Mesendoderm (in vitro differentiated cells): Measurements from ENCODE around the gene SMIM45.

Experiments used
- DNase-seq: peaks from one replicate; pipeline ENCODE4 v3.0.0; 2013
- H2AK5ac ChIP-seq: 2 replicates; pipeline ENCODE4 v1.6.1; 2013; ENCODE audit warnings: low read length, inconsistent platforms
- H2BK120ac ChIP-seq: 2 replicates; pipeline ENCODE4 v1.6.1; 2013; ENCODE audit warnings: low read depth, mild to moderate bottlenecking, low read length, moderate library complexity, mixed read lengths
- H2BK15ac ChIP-seq: replicated peaks from 2 replicates; pipeline ENCODE4 v1.6.1; 2013; ENCODE audit warnings: low read depth, mild to moderate bottlenecking, moderate library complexity
- H2BK5ac ChIP-seq: 2 replicates; pipeline ENCODE4 v1.6.1; 2013; ENCODE audit warnings: low read length, inconsistent platforms
- H3K18ac ChIP-seq: 2 replicates; pipeline ENCODE4 v1.6.1; 2013; ENCODE audit warnings: mild to moderate bottlenecking, low read length, mixed read lengths
- H3K23ac ChIP-seq: one replicate; pipeline ENCODE4 v1.6.1; 2013; ENCODE audit warnings: low read length
- H3K27ac ChIP-seq: 2 replicates; pipeline ENCODE4 v1.5.1; 2013; ENCODE audit warnings: low read depth, mild to moderate bottlenecking, inconsistent platforms, low read length, moderate library complexity
- H3K27me3 ChIP-seq: 2 replicates; pipeline ENCODE4 v1.6.1; 2013; ENCODE audit warnings: low read length, control low read depth, mild to moderate bottlenecking, inconsistent platforms; ENCODE audit not compliant: insufficient read depth, poor library complexity
- H3K36me3 ChIP-seq: 2 replicates; pipeline ENCODE4 v1.6.1; 2013; ENCODE audit warnings: low read length, inconsistent platforms; ENCODE audit not compliant: control insufficient read depth, insufficient read depth
- H3K4ac ChIP-seq: one replicate; pipeline ENCODE4 v1.6.1; 2013; ENCODE audit warnings: low read depth, mild to moderate bottlenecking, low read length, moderate library complexity
- H3K4me1 ChIP-seq: 2 replicates; pipeline ENCODE4 v1.6.1; 2013; ENCODE audit warnings: low read depth, low read length, inconsistent platforms; ENCODE audit not compliant: control insufficient read depth
- H3K4me2 ChIP-seq: 2 replicates; pipeline ENCODE4 v1.6.1; 2013; ENCODE audit warnings: low read length
- H3K4me3 ChIP-seq: 2 replicates; pipeline ENCODE4 v1.5.1; 2013; ENCODE audit warnings: mild to moderate bottlenecking, low read length
- H3K56ac ChIP-seq: one replicate; pipeline ENCODE4 v1.6.1; 2013; ENCODE audit warnings: low read length
- H3K79me1 ChIP-seq: 2 replicates; pipeline ENCODE4 v1.6.1; 2013; ENCODE audit warnings: low read length, inconsistent platforms
- H3K79me2 ChIP-seq: 2 replicates; pipeline ENCODE4 v1.6.1; 2013; ENCODE audit warnings: mild to moderate bottlenecking, low read length; ENCODE audit not compliant: control insufficient read depth, insufficient read depth
- H3K9ac ChIP-seq: 2 replicates; pipeline ENCODE4 v1.6.1; 2013; ENCODE audit warnings: low read length, inconsistent platforms
- H4K5ac ChIP-seq: one replicate; pipeline ENCODE4 v1.6.1; 2013; ENCODE audit warnings: low read length
- H4K8ac ChIP-seq: one replicate; pipeline ENCODE4 v1.6.1; 2013; ENCODE audit warnings: low read depth, mild to moderate bottlenecking, control low read depth, low read length, moderate library complexity
- WGBS: extraction: QIAGEN DNeasy Blood & Tissue Kit; methylation state at CpG from one replicate; pipeline ENCODE4 v1.1.7; 2013; ENCODE audit warnings: low lambda C conversion rate, missing lambda C conversion rate; ENCODE audit not compliant: insufficient coverage; ENCODE audit errors: extremely low coverage; 5-methylcytosine and 5-hydroxymethylcytosine counted together

The SMIM45 gene

GRCh38 chr22:41932353-41932752 is 19.6 kb upstream of the SMIM45 start:
- Histone ChIP-seq H3K27me3 (no peaks in the 10 kb centered on the region), H3K18ac (no peak overlapping the region), H2BK120ac (no peak overlapping the region), H4K5ac (no peak overlapping the region), H3K4me2 (no peak overlapping the region), H3K23ac (no peak overlapping the region), H3K56ac (no peak overlapping the region), H3K27ac (no peak overlapping the region), H3K9ac (no peak overlapping the region), H2BK5ac (no peak overlapping the region), H3K4me1 (peaks cover 2% of the 10 kb centered on the region), H3K79me1 (no peaks in the 10 kb centered on the region), H3K79me2 (no peaks in the 10 kb centered on the region), H2AK5ac (no peak overlapping the region), H3K4ac (no peak overlapping the region), H3K36me3 (peaks cover 2% of the 10 kb centered on the region), H4K8ac (no peak overlapping the region), H3K4me3 (no peak overlapping the region), H2BK15ac (no peak overlapping the region)
- no CpG with 5 or more reads among the region's 12 CpGs for WGBS
- DNase-seq: no peak

GRCh38 chr22:41933411-41934177 is 18.4 kb upstream of the SMIM45 start:
- H3K23ac ChIP-seq: no peak overlapping the region
- H3K27ac ChIP-seq: no peak overlapping the region
- H3K27me3 ChIP-seq: no peaks in the 10 kb centered on the region
- no peak overlapping the region for H2AK5ac ChIP-seq
- H3K56ac ChIP-seq: no peak overlapping the region
- no peaks in the 10 kb centered on the region for H3K4me1 ChIP-seq
- H3K4ac ChIP-seq: no peak overlapping the region
- no peaks in the 10 kb centered on the region for H3K79me2 ChIP-seq
- no peak overlapping the region for H4K8ac ChIP-seq
- peaks cover 5% of the 10 kb centered on the region for H3K36me3 ChIP-seq
- H2BK15ac ChIP-seq: no peak overlapping the region
- no peak for DNase-seq
- H3K79me1 ChIP-seq: no peaks in the 10 kb centered on the region
- no peak overlapping the region for H3K4me2 ChIP-seq
- H3K9ac ChIP-seq: no peak overlapping the region
- no peak overlapping the region for H4K5ac ChIP-seq
- H2BK5ac ChIP-seq: no peak overlapping the region
- no peak overlapping the region for H3K18ac ChIP-seq
- H3K4me3 ChIP-seq: no peak overlapping the region
- no CpG with 5 or more reads among the region's 16 CpGs for WGBS
- H2BK120ac ChIP-seq: no peak overlapping the region

GRCh38 chr22:41934284-41935014 is 17.5 kb upstream of the SMIM45 start:
- Histone ChIP-seq H3K79me2 (no peaks in the 10 kb centered on the region), H3K4me3 (no peak overlapping the region), H3K27ac (no peak overlapping the region), H3K4me2 (no peak overlapping the region), H3K4me1 (no peaks in the 10 kb centered on the region), H2BK120ac (no peak overlapping the region), H3K23ac (no peak overlapping the region), H2BK5ac (no peak overlapping the region), H3K36me3 (peaks cover 5% of the 10 kb centered on the region), H3K4ac (no peak overlapping the region), H3K27me3 (no peaks in the 10 kb centered on the region), H3K9ac (no peak overlapping the region), H3K56ac (no peak overlapping the region), H3K18ac (no peak overlapping the region), H3K79me1 (peaks cover 3% of the 10 kb centered on the region), H4K5ac (no peak overlapping the region), H2BK15ac (no peak overlapping the region), H4K8ac (no peak overlapping the region), H2AK5ac (no peak overlapping the region)
- WGBS: no CpG with 5 or more reads among the region's 17 CpGs
- no peak for DNase-seq

- Histone ChIP-seq H2BK120ac (no peak overlapping the region), H3K4me3 (no peak overlapping the region), H4K5ac (no peak overlapping the region), H3K9ac (no peak overlapping the region), H3K4ac (no peak overlapping the region), H3K27ac (no peak overlapping the region), H3K18ac (no peak overlapping the region), H2BK15ac (no peak overlapping the region), H3K23ac (no peak overlapping the region), H3K36me3 (peaks cover 5% of the 10 kb centered on the region), H3K79me2 (no peaks in the 10 kb centered on the region), H2AK5ac (no peak overlapping the region), H3K56ac (no peak overlapping the region), H3K27me3 (no peaks in the 10 kb centered on the region), H3K79me1 (peaks cover 3% of the 10 kb centered on the region), H3K4me2 (no peak overlapping the region), H2BK5ac (no peak overlapping the region), H3K4me1 (no peaks in the 10 kb centered on the region), H4K8ac (no peak overlapping the region)
- no peak for DNase-seq
- WGBS: no CpG with 5 or more reads among the region's 4 CpGs
Observed at GRCh38 chr22:41935015-41935351, 17.0 kb upstream of the SMIM45 start.

GRCh38 chr22:41935509-41935908 is 16.4 kb upstream of the SMIM45 start:
- H2BK5ac ChIP-seq: no peak overlapping the region
- peaks cover 5% of the 10 kb centered on the region for H3K36me3 ChIP-seq
- no CpG with 5 or more reads among the region's 9 CpGs for WGBS
- DNase-seq: no peak
- peaks cover 3% of the 10 kb centered on the region for H3K79me1 ChIP-seq
- no peak overlapping the region for H2BK120ac ChIP-seq
- no peak overlapping the region for H4K8ac ChIP-seq
- no peak overlapping the region for H3K18ac ChIP-seq
- no peak overlapping the region for H3K4ac ChIP-seq
- H3K23ac ChIP-seq: no peak overlapping the region
- H3K27me3 ChIP-seq: no peaks in the 10 kb centered on the region
- no peaks in the 10 kb centered on the region for H3K4me1 ChIP-seq
- no peak overlapping the region for H3K4me3 ChIP-seq
- H3K9ac ChIP-seq: no peak overlapping the region
- H3K79me2 ChIP-seq: no peaks in the 10 kb centered on the region
- no peak overlapping the region for H3K4me2 ChIP-seq
- H2BK15ac ChIP-seq: no peak overlapping the region
- H3K27ac ChIP-seq: no peak overlapping the region
- H2AK5ac ChIP-seq: no peak overlapping the region
- no peak overlapping the region for H4K5ac ChIP-seq
- H3K56ac ChIP-seq: no peak overlapping the region

GRCh38 chr22:41936894-41937169 is 15.1 kb upstream of the SMIM45 start:
- Histone ChIP-seq H2BK120ac (no peak overlapping the region), H3K27ac (no peak overlapping the region), H3K4ac (no peak overlapping the region), H3K4me3 (no peak overlapping the region), H3K79me2 (no peaks in the 10 kb centered on the region), H2BK15ac (no peak overlapping the region), H3K36me3 (peaks cover 10% of the 10 kb centered on the region), H4K8ac (no peak overlapping the region), H3K9ac (no peak overlapping the region), H3K4me1 (no peaks in the 10 kb centered on the region), H3K18ac (no peak overlapping the region), H2AK5ac (no peak overlapping the region), H2BK5ac (no peak overlapping the region), H3K27me3 (no peaks in the 10 kb centered on the region), H3K79me1 (peaks cover 8% of the 10 kb centered on the region), H4K5ac (no peak overlapping the region), H3K56ac (no peak overlapping the region), H3K23ac (no peak overlapping the region), H3K4me2 (no peak overlapping the region)
- no peak for DNase-seq
- WGBS: no CpG with 5 or more reads among the region's 2 CpGs
